Stimulated activated CD8-positive, alpha-beta memory T cell treated with anti-CD3 and anti-CD28 coated beads, Interleukin-4, amount 100 ng/mL, for 24 hours (primary cell): ENCODE measurements around the gene RCOR1.

Experiments used
- DNase-seq: peaks from one replicate; pipeline ENCODE4 v3.0.0-alpha.2; 2020; ENCODE audit warnings: low read depth

Gene RCOR1

GRCh38 chr14:102776761-102777710 is 184.6 kb downstream of the RCOR1 start, which contains the start of gene TRAF3:
TRAF3 (plus strand) TSS chr14:102777449; CDS start chr14:102870202, 92,753 bp downstream.
- DNase-seq = peak; percentile 79

- DNase-seq = no peak
Observed at GRCh38 chr14:102777711-102778337, 185.4 kb downstream of the RCOR1 start.

GRCh38 chr14:102778338-102779083 is 186.1 kb downstream of the RCOR1 start:
- no peak for DNase-seq

GRCh38 chr14:102779084-102779462 is 186.6 kb downstream of the RCOR1 start:
- DNase-seq = no peak

- DNase-seq = no peak
Observed at GRCh38 chr14:102779574-102780315, 187.3 kb downstream of the RCOR1 start.
